DMS153 (cell line): ENCODE measurements around the gene OPCML.

Experiments used
- DNase-seq: peaks from one replicate; lab custom pipeline; 2025; lab: John Stamatoyannopoulos, UW

OPCML gene

GRCh38 chr11:132658696-132659095 is 873.6 kb downstream of the OPCML start:
- no peak for DNase-seq

- DNase-seq = no peak
These were observed 874.3 kb downstream of the OPCML start for GRCh38 chr11:132658004-132658403.

GRCh38 chr11:132655187-132655855 is 877.0 kb downstream of the OPCML start:
- no peak for DNase-seq

- DNase-seq = no peak
These were observed 879.1 kb downstream of the OPCML start for GRCh38 chr11:132653237-132653636.

- no peak for DNase-seq
These were observed 881.2 kb downstream of the OPCML start for GRCh38 chr11:132650969-132651720.

- no peak for DNase-seq
These were observed 883.0 kb downstream of the OPCML start for GRCh38 chr11:132649277-132649676.

- no peak for DNase-seq
These were observed 883.5 kb downstream of the OPCML start for GRCh38 chr11:132648851-132649250.

GRCh38 chr11:132646890-132647289 is 885.4 kb downstream of the OPCML start:
- no peak for DNase-seq

- peak; percentile 87 for DNase-seq
These were observed 887.6 kb downstream of the OPCML start for GRCh38 chr11:132644520-132645239.

GRCh38 chr11:132643239-132643638 is 889.1 kb downstream of the OPCML start:
- no peak for DNase-seq

- DNase-seq = no peak
These were observed 891.3 kb downstream of the OPCML start for GRCh38 chr11:132640952-132641351.

GRCh38 chr11:132639986-132640385 is 892.3 kb downstream of the OPCML start:
- no peak for DNase-seq

- DNase-seq = no peak
These were observed 892.9 kb downstream of the OPCML start for GRCh38 chr11:132639403-132639802.

- DNase-seq = no peak
These were observed 893.9 kb downstream of the OPCML start for GRCh38 chr11:132638423-132638822.

- no peak for DNase-seq
These were observed 895.8 kb downstream of the OPCML start for GRCh38 chr11:132636523-132636922.

- peak; percentile 65 for DNase-seq
These were observed 899.6 kb downstream of the OPCML start for GRCh38 chr11:132632641-132633124.

- no peak for DNase-seq
These were observed 900.3 kb downstream of the OPCML start for GRCh38 chr11:132631989-132632388.

- no peak for DNase-seq
These were observed 904.3 kb downstream of the OPCML start for GRCh38 chr11:132627981-132628380.

GRCh38 chr11:132626446-132626845 is 905.9 kb downstream of the OPCML start:
- no peak for DNase-seq

GRCh38 chr11:132623511-132623910 is 908.8 kb downstream of the OPCML start:
- no peak for DNase-seq

GRCh38 chr11:132621976-132622580 is 910.2 kb downstream of the OPCML start:
- no peak for DNase-seq

GRCh38 chr11:132620423-132620822 is 911.9 kb downstream of the OPCML start:
- DNase-seq = peak; percentile 79
